CD4-positive, alpha-beta T cell treated with Interleukin-4 for 4 hours (primary cell): Measurements from ENCODE around the gene SNED1.

Source experiments
- DNase-seq: peaks from one replicate; pipeline ENCODE4 v3.0.0-alpha.2; 2020

The SNED1 gene

DNA sequence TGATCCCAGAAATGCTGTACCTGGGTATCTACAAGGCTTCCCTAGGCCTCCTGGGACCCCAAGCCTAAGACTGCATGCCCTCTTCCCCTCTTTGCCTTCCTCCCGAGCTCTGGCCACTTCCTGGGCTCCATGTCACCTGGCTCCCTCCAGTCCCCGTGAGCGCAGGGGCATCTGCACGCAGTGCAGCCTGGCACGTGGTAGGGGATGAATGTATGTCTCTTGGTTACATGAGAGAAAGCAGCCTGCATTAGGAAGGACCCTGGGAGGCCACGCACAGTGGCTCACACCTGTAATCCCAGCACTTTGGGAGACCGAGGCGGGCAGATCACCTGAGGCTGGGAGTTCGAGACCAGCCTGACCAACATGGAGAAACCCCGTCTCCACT, 135.0 kb downstream of the SNED1 start:
- DNase-seq: no peak

DNA sequence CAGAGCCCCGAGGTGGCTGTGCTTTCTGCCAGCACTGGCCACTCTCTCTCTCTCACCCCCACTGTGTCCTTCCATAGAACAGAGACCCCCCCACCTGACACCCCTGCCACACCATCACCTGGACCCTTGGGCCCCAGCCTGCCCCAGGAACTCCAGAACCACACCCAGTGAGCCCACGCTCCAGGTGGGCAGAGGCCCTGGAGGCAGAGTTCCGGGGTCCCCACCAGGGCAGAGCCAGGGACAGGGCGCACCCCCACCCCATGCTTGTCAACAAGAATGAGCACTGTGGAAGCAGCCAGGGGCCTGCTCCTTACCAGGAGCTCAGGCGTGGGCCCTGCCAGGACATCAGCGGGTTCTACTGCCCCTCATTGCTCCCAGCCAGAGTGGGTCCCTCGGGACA, 136.3 kb downstream of the SNED1 start:
- DNase-seq: no peak

DNA sequence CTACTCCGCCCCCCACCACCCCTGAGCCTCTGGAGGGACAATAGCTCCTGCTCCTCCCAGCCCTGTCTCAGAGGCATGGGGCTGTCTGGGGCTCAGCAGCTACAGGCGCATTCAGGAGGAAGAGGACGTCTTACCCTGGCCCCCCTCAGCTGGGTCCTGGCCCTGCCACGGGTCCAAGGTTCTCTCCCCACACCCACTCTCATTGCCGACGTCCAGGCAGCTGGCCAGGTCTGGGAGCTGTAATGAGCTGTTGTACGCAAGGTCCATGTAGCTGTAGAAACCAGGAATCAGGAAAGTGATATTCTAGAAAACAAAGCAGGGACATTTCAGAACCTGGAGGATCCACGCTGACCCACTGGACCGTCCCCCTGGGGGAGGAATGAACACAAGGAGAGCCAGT, 137.3 kb downstream of the SNED1 start:
- no peak for DNase-seq

DNA sequence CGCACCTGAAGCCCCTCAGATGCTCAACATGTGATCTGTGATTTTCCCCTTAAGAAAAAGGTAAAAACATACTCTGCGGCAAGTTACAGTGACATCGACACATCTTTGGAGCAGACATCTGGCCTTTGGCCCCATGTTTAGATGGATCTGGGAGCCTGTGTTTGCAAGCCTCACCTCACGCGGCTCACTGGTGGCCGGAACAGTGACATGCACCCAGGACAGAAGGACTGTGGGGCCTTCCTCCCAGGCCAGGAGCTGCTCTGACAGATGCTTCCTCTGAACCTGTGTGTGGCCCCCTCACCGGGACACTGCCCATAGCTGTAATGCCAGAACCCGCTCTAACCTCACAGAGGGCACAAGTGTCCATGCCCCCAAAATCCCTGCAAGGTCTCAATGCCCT, 137.8 kb downstream of the SNED1 start:
- DNase-seq: no peak

DNA sequence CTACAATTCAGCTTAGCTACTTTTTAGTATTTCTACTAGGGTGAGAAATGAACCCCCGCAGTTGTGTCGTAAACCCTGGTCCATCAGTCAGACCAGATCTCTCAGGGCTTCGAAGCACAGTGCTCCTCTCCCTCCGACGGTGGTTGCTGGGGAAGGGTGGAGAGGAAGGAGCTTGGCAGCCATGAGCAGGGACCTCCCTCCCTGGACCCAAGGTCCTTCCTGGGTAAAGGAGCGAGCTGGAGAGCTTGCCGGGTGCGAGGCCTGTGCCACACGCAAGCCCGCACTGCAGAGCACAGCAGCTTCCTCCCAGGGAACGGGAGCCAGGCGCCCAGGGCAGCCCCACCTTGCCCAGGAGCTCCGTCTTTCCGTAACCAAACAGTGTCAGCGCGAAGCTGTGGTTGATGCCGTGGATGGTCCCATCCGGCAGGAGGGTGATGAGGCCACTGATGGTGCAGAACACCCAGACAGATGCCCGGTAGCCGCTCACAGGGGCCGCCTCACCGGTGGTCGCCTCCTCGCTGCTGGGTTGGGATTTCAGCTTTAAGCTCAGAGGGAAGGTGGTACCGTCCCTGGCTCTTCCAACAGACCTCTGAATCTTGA, 138.3 kb downstream of the SNED1 start:
- no peak for DNase-seq

DNA sequence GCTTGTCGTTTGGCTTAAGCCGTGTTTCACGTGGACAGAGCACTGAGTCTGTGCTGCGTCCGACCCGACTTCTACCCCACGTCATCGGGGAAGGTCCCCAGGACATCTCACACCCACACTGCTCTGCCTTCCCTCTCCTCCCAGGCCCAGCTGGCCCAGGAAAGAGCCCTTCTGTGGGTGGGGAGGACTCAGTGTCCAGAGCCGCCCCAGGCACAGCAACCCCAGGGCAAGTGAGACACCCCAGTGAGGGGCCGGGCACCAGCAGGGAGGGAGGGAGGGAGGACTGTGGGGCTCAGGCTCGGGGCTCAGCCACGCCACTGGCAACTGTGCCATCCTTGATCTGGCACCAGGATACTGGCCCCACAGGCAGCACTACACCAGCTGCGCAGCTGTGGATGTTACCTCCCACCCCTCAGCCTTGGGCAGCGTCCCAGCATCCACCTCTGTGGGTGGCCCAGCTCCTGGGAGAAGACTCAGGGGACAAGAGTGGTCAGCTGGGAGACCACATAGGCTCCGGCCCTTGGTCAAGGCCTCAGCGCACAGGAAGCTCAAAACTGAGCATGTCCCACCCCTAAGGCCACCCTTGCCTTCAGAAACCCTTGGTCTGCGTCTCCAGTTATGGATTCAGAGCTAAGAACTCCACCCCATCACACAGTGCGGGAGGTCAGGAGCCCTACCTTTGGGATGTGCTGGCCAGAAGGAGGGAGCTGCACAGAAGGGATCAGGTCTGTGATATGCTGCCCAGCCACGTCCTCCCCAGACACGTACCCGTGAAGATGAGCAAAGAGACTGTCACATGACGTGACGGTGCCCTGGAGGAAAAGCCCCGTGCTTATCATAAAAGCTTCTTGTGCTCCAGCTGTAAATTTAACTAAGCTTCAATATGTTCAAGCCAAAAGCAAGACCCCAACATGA, 139.1 kb downstream of the SNED1 start:
- no peak for DNase-seq

DNA sequence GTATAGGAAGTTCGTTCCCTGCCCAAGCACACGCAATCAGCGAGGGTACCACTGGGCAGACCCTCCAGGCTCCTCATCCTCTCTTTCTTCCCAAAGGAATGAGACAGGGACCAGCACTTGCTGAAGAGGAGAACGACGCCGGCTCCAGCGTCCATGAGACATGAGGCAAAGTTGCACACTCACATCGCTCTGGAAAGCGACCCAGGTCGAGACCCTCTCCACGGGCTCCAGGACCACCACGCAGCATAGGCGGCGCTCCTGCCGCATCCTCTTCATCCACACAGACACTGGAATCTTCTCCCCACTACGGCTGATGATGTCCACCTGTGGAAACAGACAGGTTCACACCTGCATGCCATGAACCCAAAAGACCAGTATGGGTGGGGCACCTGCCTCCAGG, 140.1 kb downstream of the SNED1 start:
- DNase-seq: no peak

DNA sequence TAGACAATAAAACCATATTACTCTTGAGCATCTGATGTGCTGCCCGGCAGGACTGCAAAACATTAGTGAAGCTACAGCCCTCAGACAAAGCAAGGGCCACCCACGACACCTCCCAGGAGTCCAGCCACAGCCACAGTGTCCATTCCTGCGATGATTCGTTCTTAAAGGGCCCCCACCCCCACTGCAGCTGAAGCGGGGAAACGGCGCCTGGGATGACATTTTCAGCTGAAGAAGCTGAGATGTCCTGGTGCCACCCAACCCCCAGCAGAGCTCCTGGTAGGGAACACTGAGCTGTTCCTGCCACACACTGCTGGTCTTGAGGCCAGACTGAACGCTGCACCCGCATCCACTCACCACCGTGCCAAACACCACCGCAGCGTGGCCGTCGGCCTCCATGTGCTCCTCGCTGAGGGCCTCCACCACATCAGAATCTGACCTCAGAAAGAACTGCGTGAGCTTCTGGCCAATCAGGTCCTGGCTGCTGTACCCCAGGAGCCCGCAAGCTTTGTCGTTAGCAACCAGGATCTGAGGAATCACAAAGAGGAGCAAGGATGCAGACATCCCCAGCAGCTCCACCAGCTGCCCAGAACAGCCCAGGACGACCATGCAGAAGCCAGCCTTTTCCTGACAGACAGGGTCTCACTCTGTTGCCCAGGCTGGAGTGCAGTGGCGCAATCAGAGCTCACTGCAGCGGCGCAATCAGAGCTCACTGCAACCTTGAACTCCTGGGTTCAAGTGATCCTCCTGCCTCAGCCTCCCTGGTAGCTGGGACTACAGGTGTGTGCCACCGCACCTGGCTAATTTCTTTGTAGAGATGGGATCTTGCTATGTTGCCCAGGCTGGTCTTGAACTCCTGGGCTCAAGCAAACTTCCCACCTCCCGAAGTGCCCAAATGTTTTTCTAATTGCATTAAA, 141.4 kb downstream of the SNED1 start:
- DNase-seq: no peak

DNA sequence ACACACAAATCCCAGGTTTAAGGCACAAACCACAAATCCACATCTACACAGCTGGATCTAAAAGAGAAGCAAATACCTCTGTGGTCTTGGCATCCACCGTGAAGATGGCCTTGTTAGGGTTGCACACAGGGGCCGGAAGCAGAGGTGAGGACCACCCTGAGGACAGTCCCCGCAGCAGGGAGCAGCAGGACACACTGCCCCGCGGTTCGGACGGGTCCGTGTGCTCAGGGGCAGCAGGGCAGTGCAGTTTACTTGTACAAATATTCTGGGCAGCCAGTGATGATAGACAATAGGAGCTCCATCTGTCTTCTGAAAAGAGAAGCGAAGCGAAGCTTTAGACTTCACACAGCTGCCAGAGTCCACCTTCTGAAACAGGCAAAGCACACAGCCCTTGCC, 142.0 kb downstream of the SNED1 start:
- no peak for DNase-seq

DNA sequence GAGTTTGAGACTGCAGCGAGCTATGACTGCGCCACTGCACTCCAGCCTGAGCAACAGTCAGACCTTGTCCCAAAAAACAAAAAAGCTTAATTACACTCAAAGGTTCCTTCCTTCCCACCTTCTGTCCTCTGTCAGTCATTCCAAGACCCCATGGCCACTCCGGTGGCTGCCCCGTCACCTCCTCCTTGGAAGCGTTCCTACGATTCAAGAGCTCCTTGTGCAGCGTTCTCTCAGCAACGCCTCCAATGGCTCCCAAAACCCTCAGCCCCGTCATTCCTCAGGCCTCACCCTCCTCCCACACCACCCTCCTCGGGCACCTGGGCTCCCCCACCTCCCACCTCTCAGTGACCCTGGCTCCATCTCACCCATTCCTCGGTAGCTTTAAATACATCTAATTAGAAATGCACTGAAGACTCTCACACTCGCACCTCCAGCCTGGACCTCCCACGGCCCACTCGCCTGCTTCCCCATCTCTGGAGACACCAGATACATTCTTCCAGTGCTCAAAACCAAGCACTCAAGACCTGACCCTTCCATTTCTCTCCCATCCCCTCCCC, 142.9 kb downstream of the SNED1 start:
- DNase-seq: no peak

DNA sequence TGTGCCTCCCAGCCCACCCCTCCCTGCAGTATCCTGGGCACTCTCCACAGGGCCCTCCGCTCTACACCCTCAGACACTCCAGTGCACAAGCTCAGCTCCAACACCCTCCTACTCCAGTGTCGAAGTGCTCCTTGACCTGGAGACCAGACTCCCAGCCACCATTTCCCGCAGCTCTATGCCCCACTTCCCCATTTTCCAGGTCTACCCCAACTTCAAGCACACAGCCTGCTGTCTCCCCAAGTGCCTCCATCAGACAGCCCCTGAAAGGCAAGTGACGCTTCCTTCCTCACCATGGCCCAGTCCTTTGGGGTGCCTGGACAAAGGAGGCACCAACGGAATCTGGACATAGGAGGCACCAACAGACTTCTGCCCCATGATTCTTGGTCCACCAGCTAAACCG, 143.6 kb downstream of the SNED1 start:
- no peak for DNase-seq

DNA sequence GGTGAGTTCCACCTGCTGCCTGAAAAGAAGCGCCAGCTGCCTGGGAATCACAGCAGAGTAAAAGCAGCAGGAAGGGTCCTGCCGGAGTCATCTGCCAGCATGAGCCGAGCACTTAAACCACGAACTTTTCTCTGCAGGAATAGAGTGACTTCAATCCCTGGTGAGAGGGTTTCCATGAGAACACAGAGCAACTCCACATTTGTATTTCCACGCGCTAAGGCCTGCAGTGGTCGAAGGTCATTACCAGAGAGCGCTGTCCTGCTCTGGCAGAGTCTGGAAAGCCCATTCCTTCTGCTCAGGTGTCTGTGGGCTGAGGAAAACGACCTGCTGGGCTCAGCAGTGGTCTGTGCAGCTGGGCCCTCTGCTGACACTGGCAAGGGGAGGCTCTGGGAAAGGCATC, 144.2 kb downstream of the SNED1 start:
- no peak for DNase-seq
